Aorta (tissue), 5 donors: ENCODE data around the gene TMC2. TPM values are rescaled to one million over a fixed set of nuclear protein-coding genes. Genes with fewer than 3 reads are reported as not detected.

ENCODE experiments used
- ATAC-seq: fragments of 200-7000 bp; cut with Tn5 transposase; one replicate; pipeline ENCODE4 v1.9.1; 2022; ENCODE audit warnings: moderate library complexity; ENCODE audit not compliant: low FRiP score
- DNase-seq, 2 donors: peaks; one replicate each; pipeline ENCODE4 v3.0.0-alpha.2; 2020
- H3K27ac ChIP-seq, 2 donors: one replicate each; pipeline ENCODE4 v1.5.1; 2013; ENCODE audit warnings: low read length in 2 of 2, mild to moderate bottlenecking in 2 of 2, moderate library complexity in 2 of 2, control low read depth in 1 of 2, inconsistent platforms in 1 of 2, low read depth in 1 of 2
- H3K27me3 ChIP-seq, 2 donors: one replicate each; pipeline ENCODE4 v1.6.1; 2013; ENCODE audit warnings: control low read depth in 1 of 2, low read length in 1 of 2, mild to moderate bottlenecking in 1 of 2, moderate library complexity in 1 of 2; ENCODE audit not compliant: insufficient read depth in 2 of 2, control insufficient read depth in 1 of 2
- H3K36me3 ChIP-seq, 2 donors: one replicate each; pipeline ENCODE4 v1.6.1; 2013; ENCODE audit warnings: control low read depth in 1 of 2, low read length in 1 of 2, mild to moderate bottlenecking in 1 of 2; ENCODE audit not compliant: insufficient read depth in 2 of 2, control insufficient read depth in 1 of 2
- H3K4me1 ChIP-seq, 2 donors: one replicate each; pipeline ENCODE4 v1.6.1; 2013; ENCODE audit warnings: low read length in 2 of 2, control low read depth in 1 of 2, mild to moderate bottlenecking in 1 of 2, moderate library complexity in 1 of 2; ENCODE audit not compliant: insufficient read depth in 2 of 2, control insufficient read depth in 1 of 2
- H3K4me3 ChIP-seq, 2 donors: one replicate each; pipeline ENCODE4 v1.5.1; 2013; ENCODE audit warnings: low read length in 2 of 2, control low read depth in 1 of 2, mild to moderate bottlenecking in 1 of 2
- H3K9me3 ChIP-seq: one replicate; pipeline ENCODE4 v1.6.1; 2013; ENCODE audit warnings: mild to moderate bottlenecking, low read length; ENCODE audit not compliant: control insufficient read depth
- WGBS, 2 donors: extraction: QIAGEN DNeasy Blood & Tissue Kit; methylation state at CpG; one replicate each; pipeline ENCODE4 v1.1.7; 2013; 5-methylcytosine and 5-hydroxymethylcytosine counted together
- intact Hi-C, 2 donors: fragments of 100-400 bp; cut with DNase I; formaldehyde crosslinking; loops; one replicate each; pipeline versions ENCODE4 v1.14.2 to v1.15.0; 2022
- polyA plus RNA-seq, 2 donors: library from polyadenylated mRNA; stranded (reverse); fragments of 200-250 nt; gene quantifications; one replicate each; pipeline ENCODE4 v1.2.3, GENCODE V29; 2013
- total RNA-seq, 2 donors: library from RNA; stranded (reverse); fragmentation: NEBNext Ultra II Directional; extraction: Animal tissue kit (Norgen Biotek cat#: 25700); gene quantifications; one replicate each; pipeline ENCODE4 v1.2.1, GENCODE V29; 2021
- donor health status: healthy with polysubstance abuse.
- donor health status: Bipolar disorder and iron deficiency.
- donor health status: DM: no; HTN: no; CAD: no.
- donor health status: DM: no; HTN: no; CAD: no.
- donor health status: DM: yes; HTN: yes; CAD: no.

Gene TMC2
- total and polyA plus RNA-seq, 4 donors, result 0.10 to 0.15 TPM; not detected in 2

- Histone ChIP-seq H3K4me3 (no peak overlapping the region), H3K4me1 (no peaks in the 10 kb centered on the region), H3K36me3 (no peaks in the 10 kb centered on the region), H3K27me3 (no peaks in the 10 kb centered on the region), H3K9me3 (no peaks in the 10 kb centered on the region), H3K27ac (no peak overlapping the region)
- WGBS, 2 donors, result 58 to 59% methylated on average over 1 of the region's 1 CpG
- DNase-seq (no peak), ATAC-seq (no peak)
- intact Hi-C loops, result loop anchor here in 1 of 2 donors (10.0 kb wide), 1 partner anchor 115 kb away; no protein-coding TSS in a partner anchor
Measured at GRCh38 chr20:2640260-2640659, 103.9 kb downstream of the TMC2 start.

GRCh38 chr20:2640899-2641298 is 104.5 kb downstream of the TMC2 start:
- H3K36me3 ChIP-seq, result no peaks in the 10 kb centered on the region

GRCh38 chr20:2643708-2644107 is 107.3 kb downstream of the TMC2 start:
- Histone ChIP-seq H3K9me3 (no peaks in the 10 kb centered on the region), H3K27ac (no peak overlapping the region), H3K4me3 (no peak overlapping the region), H3K4me1 (no peaks in the 10 kb centered on the region), H3K36me3 (no peaks in the 10 kb centered on the region), H3K27me3 (no peaks in the 10 kb centered on the region)
- WGBS, 2 donors, result 89 to 93% methylated on average over 1 of the region's 1 CpG
- DNase-seq, result no peak
- ATAC-seq, result no peak
- intact Hi-C loops, result loop anchor here in 1 of 2 donors (10.0 kb wide), 1 partner anchor 119 kb away; no protein-coding TSS in a partner anchor

More at GRCh38 chr20:2640899-2641298, 104.5 kb downstream of the TMC2 start:
- no peak for ATAC-seq
- WGBS, 2 donors, result 84 to 89% methylated on average over 9 of the region's 9 CpGs
- no peak for DNase-seq
- H3K4me1 ChIP-seq, result no peaks in the 10 kb centered on the region
- intact Hi-C loops, result loop anchor here in 1 of 2 donors (10.0 kb wide), 1 partner anchor 116 kb away; no protein-coding TSS in a partner anchor
- no peaks in the 10 kb centered on the region for H3K9me3 ChIP-seq
- H3K27ac ChIP-seq, result no peak overlapping the region
- no peaks in the 10 kb centered on the region for H3K27me3 ChIP-seq
- H3K4me3 ChIP-seq, result no peak overlapping the region

- Histone ChIP-seq H3K36me3 (peaks cover 0 to 9% of the 10 kb centered on the region in 2 donors), H3K4me3 (peak within 1 kb of the TSS; percentile 88 to 91), H3K4me1 (no peaks in the 10 kb centered on the region), H3K9me3 (no peaks in the 10 kb centered on the region), H3K27ac (peak within 1 kb of the TSS; percentile 91 to 92), H3K27me3 (peaks cover 0 to 2% of the 10 kb centered on the region in 2 donors)
- ATAC-seq, result peak; percentile 98
- DNase-seq, result peak; percentile 94 to 96
- WGBS, 2 donors, result 0% methylated on average over 87 to 101 of the region's 101 CpGs
- intact Hi-C loops, result loop anchor here (5.0 to 10.0 kb wide), 3 partner anchors 125 to 1327 kb away; partner anchors contain the start of genes SDCBP2 (in 1 of the 2) and SNRPB (in 1 of the 2)
Measured at GRCh38 chr20:2651772-2652723, 115.7 kb downstream of the TMC2 start, which contains the start of gene NOP56. Gene NOP56, plus strand, starts transcription at chr20:2652632. Its CDS starts 29 bp downstream, at chr20:2652661.

- Histone ChIP-seq H3K36me3 (peaks cover 0 to 9% of the 10 kb centered on the region in 2 donors), H3K9me3 (no peaks in the 10 kb centered on the region), H3K27me3 (peaks cover 0 to 2% of the 10 kb centered on the region in 2 donors), H3K27ac (peak overlapping the region in 1 of 2 donors; percentile 67), H3K4me3 (peak overlapping the region; percentile 20 to 60), H3K4me1 (no peaks in the 10 kb centered on the region)
- intact Hi-C loops, result loop anchor here (1.0 to 10.0 kb wide), 4 partner anchors 11 to 1328 kb away; partner anchors contain the start of genes IDH3B (in 1 of the 2), SDCBP2 (in 1 of the 2) and SNRPB (in 1 of the 2)
- ATAC-seq (peak; percentile 83), DNase-seq (peak in 1 of 2 donors; percentile 63)
- 0% methylated on average over 55 to 56 of the region's 56 CpGs for WGBS, 2 donors
Measured at GRCh38 chr20:2652724-2653555, 116.6 kb downstream of the TMC2 start.

- WGBS, 2 donors, result 38 to 39% methylated on average over 24 of the region's 24 CpGs
- H3K27me3 ChIP-seq, result peaks cover 0 to 2% of the 10 kb centered on the region in 2 donors
- H3K36me3 ChIP-seq, result peaks cover 0 to 14% of the 10 kb centered on the region in 2 donors
- H3K4me3 ChIP-seq, result peak overlapping the region; percentile 20 to 60
- no peaks in the 10 kb centered on the region for H3K4me1 ChIP-seq
- no peak overlapping the region for H3K27ac ChIP-seq
- DNase-seq (no peak), ATAC-seq (no peak)
- intact Hi-C loops, result loop anchor here (1.0 to 10.0 kb wide), 4 partner anchors 11 to 1329 kb away; partner anchors contain the start of genes IDH3B (in 1 of the 2), SDCBP2 (in 1 of the 2) and SNRPB (in 1 of the 2)
- no peaks in the 10 kb centered on the region for H3K9me3 ChIP-seq
Measured at GRCh38 chr20:2653556-2654383, 117.4 kb downstream of the TMC2 start.

- ATAC-seq (no peak), DNase-seq (no peak)
- Histone ChIP-seq H3K27ac (no peak overlapping the region), H3K36me3 (peaks cover 0 to 15% of the 10 kb centered on the region in 2 donors), H3K9me3 (no peaks in the 10 kb centered on the region), H3K27me3 (peaks cover 0 to 2% of the 10 kb centered on the region in 2 donors), H3K4me3 (no peak overlapping the region), H3K4me1 (no peaks in the 10 kb centered on the region)
- intact Hi-C loops, result loop anchor here (5.0 to 10.0 kb wide), 3 partner anchors 127 to 1330 kb away; partner anchors contain the start of genes SDCBP2 (in 1 of the 2) and SNRPB (in 1 of the 2)
- 84 to 91% methylated on average over 9 of the region's 9 CpGs for WGBS, 2 donors
Measured at GRCh38 chr20:2654384-2654822, 118.0 kb downstream of the TMC2 start.
